ENCODE results near the gene INPP5K.

The INPP5K gene

GRCh38 chr17:1495265-1495989 lies 21.0 kb downstream of the INPP5K start:
- H3K4me3 ChIP-seq (ENCODE audit: insufficient read depth in 1 of 2, low read depth in 1 of 2, low read length in 2 of 2): no peak overlapping the region
- 97% methylated on average over 12 of the region's 14 CpGs for WGBS

GRCh38 chr17:1494736-1495253 lies 21.6 kb downstream of the INPP5K start:
- Histone ChIP-seq H2BK120ac (ENCODE audit: low read depth, low read length) (no peak overlapping the region), H3K4me2 (ENCODE audit: low read length, poor library complexity, severe bottlenecking) (no peak overlapping the region), H3K36me3 (ENCODE audit: control insufficient read depth in 1 of 2, insufficient read depth in 2 of 2, low read depth in 1 of 2, low read length in 2 of 2) (peaks cover 27 to 30% of the 10 kb centered on the region in 2 experiments), H3K23ac (ENCODE audit: low read length in 2 of 2) (no peak overlapping the region), H2BK12ac (ENCODE audit: low read length in 2 of 2) (no peak overlapping the region), H3K27ac (ENCODE audit: low read length, poor library complexity, severe bottlenecking) (no peak overlapping the region), H2AK5ac (ENCODE audit: low read length, severe bottlenecking) (no peak overlapping the region), H3K9ac (ENCODE audit: low read length) (no peak overlapping the region), H2BK15ac (ENCODE audit: low read depth, poor library complexity, severe bottlenecking) (no peak overlapping the region), H2AFZ (ENCODE audit: low read depth, low read length) (no peak overlapping the region), H3K14ac (ENCODE audit: low read length in 2 of 2) (no peak overlapping the region), H3K4me3 (ENCODE audit: insufficient read depth in 1 of 2, low read depth in 1 of 2, low read length in 2 of 2) (no peak overlapping the region), H3K9me3 (ENCODE audit: control insufficient read depth, low read length) (no peaks in the 10 kb centered on the region), H3K4ac (ENCODE audit: low read depth in 1 of 2, low read length in 2 of 2) (no peak overlapping the region), H2BK5ac (ENCODE audit: low read depth, low read length, poor library complexity, severe bottlenecking) (no peak overlapping the region), H3K27me3 (ENCODE audit: control insufficient read depth in 1 of 2, insufficient read depth in 1 of 2, low read length in 2 of 2) (no peaks in the 10 kb centered on the region), H3K79me1 (replicated peaks; ENCODE audit: low read length, poor library complexity, severe bottlenecking) (peaks cover 2% of the 10 kb centered on the region), H3K4me1 (ENCODE audit: control insufficient read depth, insufficient read depth, low read depth, low read length) (peaks cover 28% of the 10 kb centered on the region), H4K8ac (ENCODE audit: low read length) (no peak overlapping the region), H3K18ac (ENCODE audit: low read depth in 1 of 2, low read length in 2 of 2) (no peak overlapping the region), H4K91ac (ENCODE audit: low read length) (no peak overlapping the region)
- 94% methylated on average over 11 of the region's 11 CpGs for WGBS
- no peak for DNase-seq

More at GRCh38 chr17:1495265-1495989, 21.0 kb downstream of the INPP5K start:
- Histone ChIP-seq H3K27me3 (ENCODE audit: control insufficient read depth in 1 of 2, insufficient read depth in 1 of 2, low read length in 2 of 2) (no peaks in the 10 kb centered on the region), H4K8ac (ENCODE audit: low read length) (no peak overlapping the region), H3K23ac (ENCODE audit: low read length in 2 of 2) (no peak overlapping the region), H2AFZ (ENCODE audit: low read depth, low read length) (no peak overlapping the region), H2AK5ac (ENCODE audit: low read length, severe bottlenecking) (no peak overlapping the region), H3K27ac (ENCODE audit: low read length, poor library complexity, severe bottlenecking) (no peak overlapping the region), H3K4me1 (ENCODE audit: control insufficient read depth, insufficient read depth, low read depth, low read length) (peaks cover 23% of the 10 kb centered on the region), H3K79me1 (replicated peaks; ENCODE audit: low read length, poor library complexity, severe bottlenecking) (peaks cover 2% of the 10 kb centered on the region), H4K91ac (ENCODE audit: low read length) (no peak overlapping the region), H2BK120ac (ENCODE audit: low read depth, low read length) (no peak overlapping the region), H3K9ac (ENCODE audit: low read length) (no peak overlapping the region), H3K4me2 (ENCODE audit: low read length, poor library complexity, severe bottlenecking) (no peak overlapping the region), H3K14ac (ENCODE audit: low read length in 2 of 2) (no peak overlapping the region), H2BK12ac (ENCODE audit: low read length in 2 of 2) (peak overlapping the region in 1 of 2 experiments; percentile 12), H2BK15ac (ENCODE audit: low read depth, poor library complexity, severe bottlenecking) (no peak overlapping the region), H2BK5ac (ENCODE audit: low read depth, low read length, poor library complexity, severe bottlenecking) (no peak overlapping the region), H3K4ac (ENCODE audit: low read depth in 1 of 2, low read length in 2 of 2) (no peak overlapping the region), H3K9me3 (ENCODE audit: control insufficient read depth, low read length) (no peaks in the 10 kb centered on the region), H3K36me3 (ENCODE audit: control insufficient read depth in 1 of 2, insufficient read depth in 2 of 2, low read depth in 1 of 2, low read length in 2 of 2) (peaks cover 27 to 30% of the 10 kb centered on the region in 2 experiments), H3K18ac (ENCODE audit: low read depth in 1 of 2, low read length in 2 of 2) (no peak overlapping the region)
- DNase-seq: no peak

- H3K4me1 ChIP-seq (ENCODE audit: control insufficient read depth, insufficient read depth, low read depth, low read length): peaks cover 30% of the 10 kb centered on the region
- H3K4me2 ChIP-seq (ENCODE audit: low read length, poor library complexity, severe bottlenecking): no peak overlapping the region
- H3K14ac ChIP-seq (ENCODE audit: low read length in 2 of 2): no peak overlapping the region
- no peak overlapping the region for H3K23ac ChIP-seq (ENCODE audit: low read length in 2 of 2)
- H3K36me3 ChIP-seq (ENCODE audit: control insufficient read depth in 1 of 2, insufficient read depth in 2 of 2, low read depth in 1 of 2, low read length in 2 of 2): peaks cover 27 to 30% of the 10 kb centered on the region in 2 experiments
- no peak overlapping the region for H3K27ac ChIP-seq (ENCODE audit: low read length, poor library complexity, severe bottlenecking)
- H3K9me3 ChIP-seq (ENCODE audit: control insufficient read depth, low read length): no peaks in the 10 kb centered on the region
- peaks cover 2% of the 10 kb centered on the region for H3K79me1 ChIP-seq (replicated peaks; ENCODE audit: low read length, poor library complexity, severe bottlenecking)
- H2BK5ac ChIP-seq (ENCODE audit: low read depth, low read length, poor library complexity, severe bottlenecking): no peak overlapping the region
- no peak overlapping the region for H4K8ac ChIP-seq (ENCODE audit: low read length)
- no peak for DNase-seq
- H2BK120ac ChIP-seq (ENCODE audit: low read depth, low read length): no peak overlapping the region
- no peak overlapping the region for H3K4me3 ChIP-seq (ENCODE audit: insufficient read depth in 1 of 2, low read depth in 1 of 2, low read length in 2 of 2)
- H4K91ac ChIP-seq (ENCODE audit: low read length): no peak overlapping the region
- no peak overlapping the region for H3K9ac ChIP-seq (ENCODE audit: low read length)
- WGBS: 97% methylated on average over 7 of the region's 7 CpGs
- no peak overlapping the region for H2AFZ ChIP-seq (ENCODE audit: low read depth, low read length)
- no peak overlapping the region for H2BK12ac ChIP-seq (ENCODE audit: low read length in 2 of 2)
- no peak overlapping the region for H3K18ac ChIP-seq (ENCODE audit: low read depth in 1 of 2, low read length in 2 of 2)
- no peak overlapping the region for H2AK5ac ChIP-seq (ENCODE audit: low read length, severe bottlenecking)
- no peaks in the 10 kb centered on the region for H3K27me3 ChIP-seq (ENCODE audit: control insufficient read depth in 1 of 2, insufficient read depth in 1 of 2, low read length in 2 of 2)
- H3K4ac ChIP-seq (ENCODE audit: low read depth in 1 of 2, low read length in 2 of 2): no peak overlapping the region
- no peak overlapping the region for H2BK15ac ChIP-seq (ENCODE audit: low read depth, poor library complexity, severe bottlenecking)
These were observed 22.2 kb downstream of the INPP5K start for GRCh38 chr17:1494203-1494602.

DNA sequence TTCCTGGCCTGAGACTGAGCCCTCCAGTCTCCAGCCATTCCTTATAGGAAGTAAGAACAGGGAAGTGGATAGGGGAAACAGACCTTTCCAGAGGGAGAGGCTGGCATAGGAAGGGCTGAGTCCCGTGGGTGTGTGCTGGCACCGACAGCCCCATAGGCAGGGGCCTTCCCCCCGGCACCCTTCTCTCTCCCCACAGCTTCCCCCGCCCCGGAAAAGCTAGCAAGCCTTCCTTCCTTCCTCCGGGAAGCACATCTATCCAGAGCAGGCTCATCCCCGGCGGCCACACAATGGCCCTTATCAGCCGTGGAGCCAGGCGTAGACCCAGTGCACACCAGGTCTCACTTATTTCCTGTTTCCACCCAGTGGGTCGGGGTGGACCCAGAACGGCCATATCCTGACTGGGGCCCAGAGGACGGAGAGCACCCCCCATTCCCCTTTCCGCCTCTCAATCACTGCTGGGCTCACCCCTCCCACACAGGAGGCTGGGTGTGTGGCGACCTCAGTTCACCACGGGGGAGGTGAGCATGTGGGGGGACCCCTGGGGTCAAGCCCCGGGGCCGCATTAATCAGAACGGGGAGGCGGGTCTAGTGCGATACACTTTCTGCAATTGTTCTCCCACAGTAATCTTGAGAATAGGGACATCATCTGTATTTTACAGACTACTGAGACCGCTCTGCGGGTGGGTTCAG lies 23.0 kb downstream of the INPP5K start:
- WGBS: 80% methylated on average over 22 of the region's 23 CpGs
- DNase-seq: no peak
- no peak overlapping the region for H3K14ac ChIP-seq (ENCODE audit: low read length in 2 of 2)
- H3K4me2 ChIP-seq (ENCODE audit: low read length, poor library complexity, severe bottlenecking): no peak overlapping the region
- H2BK12ac ChIP-seq (ENCODE audit: low read length in 2 of 2): no peak overlapping the region
- no peak overlapping the region for H3K9ac ChIP-seq (ENCODE audit: low read length)
- H3K4me1 ChIP-seq (ENCODE audit: control insufficient read depth, insufficient read depth, low read depth, low read length): peaks cover 38% of the 10 kb centered on the region
- peaks cover 27 to 30% of the 10 kb centered on the region in 2 experiments for H3K36me3 ChIP-seq (ENCODE audit: control insufficient read depth in 1 of 2, insufficient read depth in 2 of 2, low read depth in 1 of 2, low read length in 2 of 2)
- H2BK15ac ChIP-seq (ENCODE audit: low read depth, poor library complexity, severe bottlenecking): peak overlapping the region; percentile 34
- no peak overlapping the region for H2BK120ac ChIP-seq (ENCODE audit: low read depth, low read length)
- no peak overlapping the region for H2AFZ ChIP-seq (ENCODE audit: low read depth, low read length)
- H4K91ac ChIP-seq (ENCODE audit: low read length): no peak overlapping the region
- no peak overlapping the region for H3K4me3 ChIP-seq (ENCODE audit: insufficient read depth in 1 of 2, low read depth in 1 of 2, low read length in 2 of 2)
- H3K79me1 ChIP-seq (replicated peaks; ENCODE audit: low read length, poor library complexity, severe bottlenecking): peaks cover 2% of the 10 kb centered on the region
- H3K27ac ChIP-seq (ENCODE audit: low read length, poor library complexity, severe bottlenecking): no peak overlapping the region
- H3K18ac ChIP-seq (ENCODE audit: low read depth in 1 of 2, low read length in 2 of 2): no peak overlapping the region
- no peak overlapping the region for H2BK5ac ChIP-seq (ENCODE audit: low read depth, low read length, poor library complexity, severe bottlenecking)
- no peak overlapping the region for H2AK5ac ChIP-seq (ENCODE audit: low read length, severe bottlenecking)
- no peak overlapping the region for H4K8ac ChIP-seq (ENCODE audit: low read length)
- no peaks in the 10 kb centered on the region for H3K9me3 ChIP-seq (ENCODE audit: control insufficient read depth, low read length)
- no peak overlapping the region for H3K4ac ChIP-seq (ENCODE audit: low read depth in 1 of 2, low read length in 2 of 2)
- no peak overlapping the region for H3K23ac ChIP-seq (ENCODE audit: low read length in 2 of 2)
- H3K27me3 ChIP-seq (ENCODE audit: control insufficient read depth in 1 of 2, insufficient read depth in 1 of 2, low read length in 2 of 2): no peaks in the 10 kb centered on the region

Data from mesenchymal stem cell (in vitro differentiated cells and primary cell).